ENCODE measurements around the gene CRELD2. TPM values are rescaled to one million over a fixed set of nuclear protein-coding genes. Genes with fewer than 3 reads are reported as not detected.

Gene CRELD2
- total RNA-seq, 6 experiments from 2014 or later = 67.9 to 86.8 (median 78.5) TPM

- Mint-ChIP-seq H3K9me3 (no peaks in the 10 kb centered on the region), H3K36me3 (ENCODE audit: low read depth) (peaks cover 5% of the 10 kb centered on the region; the same call in 1 of the 2 replicates), H3K4me3 (no peak overlapping the region), H3K27me3 (ENCODE audit: insufficient read depth) (no peaks in the 10 kb centered on the region; the same call in none of the 2 replicates), H3K4me1 (ENCODE audit: low read depth) (no peaks in the 10 kb centered on the region), H3K27ac (no peak overlapping the region)
- DNase-seq = no peak
- no peak for TF ChIP-seq CTCF (IDR thresholded peaks at IDR 0.05)
Measured at GRCh38 chr22:49913446-49913845, 5.0 kb upstream of the CRELD2 start.

GRCh38 chr22:49914256-49914655 lies 4.2 kb upstream of the CRELD2 start:
- H3K9me3 Mint-ChIP-seq = no peaks in the 10 kb centered on the region
- TF ChIP-seq CTCF (IDR thresholded peaks at IDR 0.05) = no peak
- H3K4me3 Mint-ChIP-seq = no peak overlapping the region
- peaks cover 5% of the 10 kb centered on the region; the same call in 1 of the 2 replicates for H3K36me3 Mint-ChIP-seq (ENCODE audit: low read depth)
- no peak overlapping the region for H3K27ac Mint-ChIP-seq
- no peaks in the 10 kb centered on the region for H3K4me1 Mint-ChIP-seq (ENCODE audit: low read depth)
- no peak for DNase-seq
- H3K27me3 Mint-ChIP-seq (ENCODE audit: insufficient read depth) = no peaks in the 10 kb centered on the region; the same call in none of the 2 replicates

- Mint-ChIP-seq H3K4me3 (no peak overlapping the region), H3K27ac (no peak overlapping the region), H3K27me3 (ENCODE audit: insufficient read depth) (no peaks in the 10 kb centered on the region; the same call in none of the 2 replicates), H3K9me3 (no peaks in the 10 kb centered on the region), H3K36me3 (ENCODE audit: low read depth) (peaks cover 5% of the 10 kb centered on the region; the same call in 1 of the 2 replicates), H3K4me1 (ENCODE audit: low read depth) (peaks cover 10% of the 10 kb centered on the region; the same call in 1 of the 2 replicates)
- no peak for TF ChIP-seq CTCF (IDR thresholded peaks at IDR 0.05)
- DNase-seq = no peak
Measured at GRCh38 chr22:49915610-49916009, 2.8 kb upstream of the CRELD2 start.

GRCh38 chr22:49916831-49917230 lies 1.6 kb upstream of the CRELD2 start:
- H3K4me3 Mint-ChIP-seq = peak overlapping the region; percentile 93
- H3K27ac Mint-ChIP-seq = no peak overlapping the region
- H3K36me3 Mint-ChIP-seq (ENCODE audit: low read depth) = peaks cover 5% of the 10 kb centered on the region; the same call in 1 of the 2 replicates
- H3K9me3 Mint-ChIP-seq = no peaks in the 10 kb centered on the region
- DNase-seq = no peak
- TF ChIP-seq CTCF (IDR thresholded peaks at IDR 0.05) = no peak
- H3K4me1 Mint-ChIP-seq (ENCODE audit: low read depth) = peaks cover 10% of the 10 kb centered on the region; the same call in 1 of the 2 replicates
- H3K27me3 Mint-ChIP-seq (ENCODE audit: insufficient read depth) = no peaks in the 10 kb centered on the region; the same call in none of the 2 replicates

- DNase-seq = no peak
- H3K36me3 Mint-ChIP-seq (ENCODE audit: low read depth) = no peaks in the 10 kb centered on the region
- H3K4me3 Mint-ChIP-seq = peak overlapping the region; percentile 81
- no peaks in the 10 kb centered on the region for H3K9me3 Mint-ChIP-seq
- H3K4me1 Mint-ChIP-seq (ENCODE audit: low read depth) = peaks cover 10% of the 10 kb centered on the region; the same call in 1 of the 2 replicates
- H3K27me3 Mint-ChIP-seq (ENCODE audit: insufficient read depth) = peaks cover 2% of the 10 kb centered on the region; the same call in 1 of the 2 replicates
- no peak for TF ChIP-seq CTCF (IDR thresholded peaks at IDR 0.05)
- no peak overlapping the region for H3K27ac Mint-ChIP-seq
Measured at GRCh38 chr22:49918911-49919881, 762 bp downstream of the CRELD2 start.

Data from HFFc6 (cell line).